ENCODE measurements around the gene SPACA4.

Gene SPACA4

GRCh38 chr19:48637449-48637947 lies 31.0 kb downstream of the SPACA4 start:
- peak; percentile 99 for DNase-seq
- Histone ChIP-seq H3F3A (ENCODE audit: insufficient read depth, low read length) (peaks cover 30% of the 10 kb centered on the region), H3K27ac (ENCODE audit: low read length) (peak overlapping the region; percentile 91), H3K36me3 (replicated peaks; ENCODE audit: insufficient read depth, low read length) (no peaks in the 10 kb centered on the region), H3K9ac (ENCODE audit: low read length) (peak overlapping the region; percentile 75), H3K9me2 (replicated peaks; ENCODE audit: insufficient read depth, low read length) (no peaks in the 10 kb centered on the region), H4K20me1 (ENCODE audit: insufficient read depth, low read length) (no peaks in the 10 kb centered on the region), H2AFZ (ENCODE audit: low read length) (peak overlapping the region; percentile 84), H3K27me3 (replicated peaks; ENCODE audit: insufficient read depth, low read length) (peaks cover 14% of the 10 kb centered on the region), H3K4me3 (ENCODE audit: low read length) (peak overlapping the region; percentile 72), H3K4me2 (ENCODE audit: low read depth, low read length) (peak overlapping the region; percentile 95), H3K4me1 (ENCODE audit: low read length) (peaks cover 31% of the 10 kb centered on the region), H3K9me3 (replicated peaks; ENCODE audit: insufficient read depth, low read length) (no peaks in the 10 kb centered on the region), H3K79me2 (ENCODE audit: low read length) (no peaks in the 10 kb centered on the region)
- TF ChIP-seq EZH2 (optimal IDR thresholded peaks at IDR 0.05; ENCODE audit: low read depth, low read length) (no peak), CTCF (IDR thresholded peaks at IDR 0.05; ENCODE audit: low read length) (no peak), EZH2phosphoT487 (IDR thresholded peaks at IDR 0.05; ENCODE audit: low read length) (no peak)

- Histone ChIP-seq H3K4me1 (ENCODE audit: low read length) (peaks cover 24% of the 10 kb centered on the region), H3K4me2 (ENCODE audit: low read depth, low read length) (peak overlapping the region; percentile 95), H3K27me3 (replicated peaks; ENCODE audit: insufficient read depth, low read length) (peaks cover 21% of the 10 kb centered on the region), H3K9me2 (replicated peaks; ENCODE audit: insufficient read depth, low read length) (no peaks in the 10 kb centered on the region), H3F3A (ENCODE audit: insufficient read depth, low read length) (peaks cover 23% of the 10 kb centered on the region), H3K4me3 (ENCODE audit: low read length) (peak overlapping the region; percentile 72), H3K27ac (ENCODE audit: low read length) (peak overlapping the region; percentile 91), H2AFZ (ENCODE audit: low read length) (peak overlapping the region; percentile 84), H4K20me1 (ENCODE audit: insufficient read depth, low read length) (no peaks in the 10 kb centered on the region), H3K9ac (ENCODE audit: low read length) (peak overlapping the region; percentile 75), H3K9me3 (replicated peaks; ENCODE audit: insufficient read depth, low read length) (no peaks in the 10 kb centered on the region), H3K79me2 (ENCODE audit: low read length) (no peaks in the 10 kb centered on the region), H3K36me3 (replicated peaks; ENCODE audit: insufficient read depth, low read length) (no peaks in the 10 kb centered on the region)
- no peak for TF ChIP-seq EZH2phosphoT487 (IDR thresholded peaks at IDR 0.05; ENCODE audit: low read length)
- TF ChIP-seq CTCF (IDR thresholded peaks at IDR 0.05; ENCODE audit: low read length), result 0 out of 2 replicates have a peak, but pooled peaks have one; percentile 12
- DNase-seq, result peak; percentile 89
Observed at GRCh38 chr19:48637948-48638830, 31.6 kb downstream of the SPACA4 start.

- Histone ChIP-seq H3K4me1 (ENCODE audit: low read length) (peaks cover 16% of the 10 kb centered on the region), H3K9ac (ENCODE audit: low read length) (no peak overlapping the region), H3K27me3 (replicated peaks; ENCODE audit: insufficient read depth, low read length) (peaks cover 25% of the 10 kb centered on the region), H4K20me1 (ENCODE audit: insufficient read depth, low read length) (no peaks in the 10 kb centered on the region), H3K4me2 (ENCODE audit: low read depth, low read length) (peak overlapping the region; percentile 95; the same call in 1 of the 2 replicates), H3K9me3 (replicated peaks; ENCODE audit: insufficient read depth, low read length) (no peaks in the 10 kb centered on the region), H3K27ac (ENCODE audit: low read length) (no peak overlapping the region), H3K9me2 (replicated peaks; ENCODE audit: insufficient read depth, low read length) (no peaks in the 10 kb centered on the region), H3F3A (ENCODE audit: insufficient read depth, low read length) (peaks cover 17% of the 10 kb centered on the region), H3K4me3 (ENCODE audit: low read length) (no peak overlapping the region), H2AFZ (ENCODE audit: low read length) (0 out of 2 replicates have a peak overlapping the region, but pooled peaks have one; percentile 84), H3K36me3 (replicated peaks; ENCODE audit: insufficient read depth, low read length) (no peaks in the 10 kb centered on the region), H3K79me2 (ENCODE audit: low read length) (no peaks in the 10 kb centered on the region)
- TF ChIP-seq EZH2phosphoT487 (IDR thresholded peaks at IDR 0.05; ENCODE audit: low read length), result no peak
- no peak for TF ChIP-seq CTCF (IDR thresholded peaks at IDR 0.05; ENCODE audit: low read length)
- TF ChIP-seq EZH2 (optimal IDR thresholded peaks at IDR 0.05; ENCODE audit: low read depth, low read length), result no peak
- DNase-seq, result no peak
Observed at GRCh38 chr19:48638831-48639381, 32.4 kb downstream of the SPACA4 start.

All from MM.1S (cell line).